Endodermal cell (in vitro differentiated cells): ENCODE results near the gene SH3GL1. TPM values are rescaled to one million over a fixed set of nuclear protein-coding genes. Genes with fewer than 3 reads are reported as not detected.
A peak's percentile ranks its signal among the peaks of the same experiment; 100 is the strongest.

Source experiments
- DNase-seq: peaks from one replicate; pipeline ENCODE4 v3.0.0-alpha.2; 2017
- H3K27ac ChIP-seq: 2 replicates; pipeline ENCODE4 v1.5.1; 2013; ENCODE audit warnings: mild to moderate bottlenecking, low read depth, low read length, moderate library complexity
- H3K27me3 ChIP-seq: 2 replicates; pipeline ENCODE4 v1.6.1; 2013; ENCODE audit warnings: mild to moderate bottlenecking, low read length, moderate library complexity; ENCODE audit not compliant: insufficient read depth, control insufficient read depth, poor library complexity, severe bottlenecking
- H3K36me3 ChIP-seq: 2 replicates; pipeline ENCODE4 v1.7.0; 2013; ENCODE audit warnings: mild to moderate bottlenecking, low read length, moderate library complexity; ENCODE audit not compliant: control insufficient read depth, insufficient read depth
- H3K4me1 ChIP-seq: one replicate; pipeline ENCODE4 v1.7.0; 2013; ENCODE audit warnings: low read length; ENCODE audit not compliant: control insufficient read depth, insufficient read depth
- H3K4me3 ChIP-seq: 2 replicates; pipeline ENCODE4 v1.5.1; 2013; ENCODE audit warnings: mild to moderate bottlenecking, low read length, moderate library complexity
- H3K9ac ChIP-seq: 2 replicates; pipeline ENCODE4 v1.6.1; 2013; ENCODE audit warnings: mild to moderate bottlenecking, low read length, moderate library complexity; ENCODE audit not compliant: poor library complexity, severe bottlenecking; ENCODE audit errors: extremely low read depth
- H3K9me3 ChIP-seq: 2 replicates; pipeline ENCODE4 v1.6.1; 2013; ENCODE audit warnings: mild to moderate bottlenecking, low read length, moderate library complexity; ENCODE audit not compliant: control insufficient read depth
- H3K27ac Mint-ChIP-seq: 2 replicates; pipeline ENCODE4 v1.8.0; 2020; ENCODE audit warnings: mixed read lengths
- H3K27me3 Mint-ChIP-seq: 2 replicates; pipeline ENCODE4 v1.8.0; 2021; ENCODE audit warnings: mild to moderate bottlenecking, mixed read lengths; ENCODE audit not compliant: insufficient read depth
- H3K36me3 Mint-ChIP-seq: 2 replicates; pipeline ENCODE4 v1.8.0; 2020; ENCODE audit warnings: low read depth, mixed read lengths
- H3K4me1 Mint-ChIP-seq: 2 replicates; pipeline ENCODE4 v1.8.0; 2020; ENCODE audit warnings: mixed read lengths
- H3K4me3 Mint-ChIP-seq: 2 replicates; pipeline ENCODE4 v1.8.0; 2020; ENCODE audit warnings: mild to moderate bottlenecking, moderate library complexity, mixed read lengths
- H3K9me3 Mint-ChIP-seq: 2 replicates; pipeline ENCODE4 v1.8.0; 2020; ENCODE audit warnings: mild to moderate bottlenecking, mixed read lengths
- WGBS, 2 experiments: methylation state at CpG; one replicate each; pipeline versions ENCODE4 v1.1.5 to v1.1.7; 2013; ENCODE audit warnings: missing lambda C conversion rate in 2 of 2, mixed read lengths in 1 of 2; ENCODE audit not compliant: insufficient coverage in 1 of 2, insufficient read length in 1 of 2; 5-methylcytosine and 5-hydroxymethylcytosine counted together
- total RNA-seq, 2 donors: library from RNA; stranded (reverse); fragmentation: NEBNext Ultra II Directional in 1 of 2; extraction: Animal tissue kit (Norgen Biotek cat#: 25700) in 1 of 2; gene quantifications; 2 replicates in 1 of 2; 3 replicates in 1 of 2; pipeline ENCODE4 v1.2.1, GENCODE V29; 2021
- TF ChIP-seq, protein P1 (sequence below): fragments of 200-600 bp; sonication (generic); conservative IDR thresholded peaks from 2 replicates; pipeline ENCODE4 v1.5.0; 2021; ENCODE audit warnings: antibody characterized with exemption, mild to moderate bottlenecking

SH3GL1 gene
- total RNA-seq, 2 donors from 2014 or later, result 76.8 to 77.0 TPM

DNA sequence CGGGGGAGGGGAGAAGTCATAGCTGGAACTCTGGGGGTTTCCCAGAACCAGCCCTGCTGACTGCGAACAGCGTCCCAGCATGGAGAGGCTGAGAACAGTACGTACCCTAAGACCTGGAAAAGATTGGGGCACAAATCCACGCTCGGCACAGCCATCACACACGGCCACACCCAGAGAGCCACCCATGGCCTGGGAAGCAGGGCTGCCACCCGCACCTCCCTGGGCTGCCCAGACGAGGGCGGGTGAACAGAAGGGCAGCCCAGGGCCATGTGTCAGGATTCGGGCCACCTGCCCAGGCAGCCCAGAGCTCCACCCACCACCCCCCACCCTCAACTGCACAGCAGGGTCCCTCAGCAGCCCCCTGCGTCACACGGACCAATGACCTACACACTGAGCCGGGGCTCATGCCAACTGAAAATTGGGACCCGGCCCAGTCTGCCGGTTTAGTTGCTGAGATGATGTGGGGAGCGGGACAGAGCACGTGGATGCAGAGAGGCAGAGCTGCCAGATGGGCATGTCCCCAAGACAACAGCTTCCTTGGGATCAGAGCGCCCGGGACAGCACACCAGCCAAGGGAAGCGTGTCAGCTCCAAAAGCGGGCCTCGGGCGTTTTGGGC is 48.8 kb upstream of the SH3GL1 start:
- Histone ChIP-seq H3K27ac (no peak overlapping the region), H3K9ac (no peak overlapping the region), H3K9me3 (no peaks in the 10 kb centered on the region), H3K36me3 (peaks cover 25% of the 10 kb centered on the region), H3K4me1 (no peaks in the 10 kb centered on the region), H3K4me3 (no peak overlapping the region), H3K27me3 (no peaks in the 10 kb centered on the region)
- H3K4me1 Mint-ChIP-seq, result no peaks in the 10 kb centered on the region
- no peak overlapping the region for H3K27ac Mint-ChIP-seq
- H3K36me3 Mint-ChIP-seq, result peaks cover 31% of the 10 kb centered on the region
- no peaks in the 10 kb centered on the region for H3K27me3 Mint-ChIP-seq
- WGBS, 2 experiments, result 94 to 95% methylated on average over 17 to 24 of the region's 24 CpGs
- TF ChIP-seq, protein P1, sequence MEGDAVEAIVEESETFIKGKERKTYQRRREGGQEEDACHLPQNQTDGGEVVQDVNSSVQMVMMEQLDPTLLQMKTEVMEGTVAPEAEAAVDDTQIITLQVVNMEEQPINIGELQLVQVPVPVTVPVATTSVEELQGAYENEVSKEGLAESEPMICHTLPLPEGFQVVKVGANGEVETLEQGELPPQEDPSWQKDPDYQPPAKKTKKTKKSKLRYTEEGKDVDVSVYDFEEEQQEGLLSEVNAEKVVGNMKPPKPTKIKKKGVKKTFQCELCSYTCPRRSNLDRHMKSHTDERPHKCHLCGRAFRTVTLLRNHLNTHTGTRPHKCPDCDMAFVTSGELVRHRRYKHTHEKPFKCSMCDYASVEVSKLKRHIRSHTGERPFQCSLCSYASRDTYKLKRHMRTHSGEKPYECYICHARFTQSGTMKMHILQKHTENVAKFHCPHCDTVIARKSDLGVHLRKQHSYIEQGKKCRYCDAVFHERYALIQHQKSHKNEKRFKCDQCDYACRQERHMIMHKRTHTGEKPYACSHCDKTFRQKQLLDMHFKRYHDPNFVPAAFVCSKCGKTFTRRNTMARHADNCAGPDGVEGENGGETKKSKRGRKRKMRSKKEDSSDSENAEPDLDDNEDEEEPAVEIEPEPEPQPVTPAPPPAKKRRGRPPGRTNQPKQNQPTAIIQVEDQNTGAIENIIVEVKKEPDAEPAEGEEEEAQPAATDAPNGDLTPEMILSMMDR, result no peak
- DNase-seq, result no peak
- H3K4me3 Mint-ChIP-seq, result no peak overlapping the region
- no peaks in the 10 kb centered on the region for H3K9me3 Mint-ChIP-seq

DNA sequence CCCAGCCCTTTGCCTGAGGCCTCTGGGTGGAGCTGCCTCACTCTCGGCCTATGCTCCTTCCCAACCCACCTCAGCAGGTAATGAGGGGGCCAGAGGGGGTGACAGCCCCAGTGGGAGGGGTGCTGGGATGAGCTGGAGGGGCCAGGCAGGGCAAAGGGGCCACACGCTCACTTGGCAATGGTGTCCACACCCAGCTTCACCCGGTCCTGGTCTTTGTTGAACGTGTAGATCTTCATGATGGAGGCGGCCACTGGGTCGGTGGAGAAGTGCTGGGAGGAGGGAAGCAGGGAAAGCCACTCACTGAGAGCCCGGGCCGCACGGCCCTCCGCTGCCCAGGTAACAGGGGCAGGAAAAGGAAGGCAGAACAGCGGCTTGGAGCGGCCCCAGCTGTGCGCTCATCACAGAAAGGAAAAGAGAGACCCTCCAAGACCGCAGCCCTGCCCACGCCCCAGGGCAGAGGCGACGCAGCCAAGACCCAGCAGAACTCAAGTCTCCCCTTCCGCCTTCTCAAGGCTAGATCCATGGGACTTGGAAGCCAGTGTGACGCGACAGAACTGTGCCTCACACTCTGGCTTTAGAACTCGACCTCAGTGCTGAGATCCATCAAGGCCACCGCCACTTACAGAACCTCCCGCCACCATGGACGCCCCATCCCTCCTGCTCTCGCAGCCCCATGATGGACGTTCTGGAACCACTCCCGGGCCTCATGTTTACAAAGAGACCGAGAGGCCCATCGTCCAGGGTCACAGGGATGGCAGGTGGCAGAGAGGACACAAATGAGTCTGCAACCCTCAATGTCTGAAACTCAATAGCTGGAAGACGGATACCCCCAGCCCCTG is 48.0 kb upstream of the SH3GL1 start:
- no peak overlapping the region for H3K4me3 Mint-ChIP-seq
- H3K27ac Mint-ChIP-seq, result no peak overlapping the region
- H3K27me3 ChIP-seq, result no peaks in the 10 kb centered on the region
- peaks cover 31% of the 10 kb centered on the region for H3K36me3 Mint-ChIP-seq
- no peaks in the 10 kb centered on the region for H3K9me3 ChIP-seq
- DNase-seq, result no peak
- WGBS, 2 experiments, result 92 to 95% methylated on average over 25 to 30 of the region's 30 CpGs
- H3K4me3 ChIP-seq, result no peak overlapping the region
- H3K27ac ChIP-seq, result no peak overlapping the region
- no peak overlapping the region for H3K9ac ChIP-seq
- H3K36me3 ChIP-seq, result peaks cover 25% of the 10 kb centered on the region
- H3K4me1 ChIP-seq, result no peaks in the 10 kb centered on the region
- no peaks in the 10 kb centered on the region for H3K9me3 Mint-ChIP-seq
- TF ChIP-seq, protein P1, result no peak
- no peaks in the 10 kb centered on the region for H3K4me1 Mint-ChIP-seq
- H3K27me3 Mint-ChIP-seq, result no peaks in the 10 kb centered on the region

DNA sequence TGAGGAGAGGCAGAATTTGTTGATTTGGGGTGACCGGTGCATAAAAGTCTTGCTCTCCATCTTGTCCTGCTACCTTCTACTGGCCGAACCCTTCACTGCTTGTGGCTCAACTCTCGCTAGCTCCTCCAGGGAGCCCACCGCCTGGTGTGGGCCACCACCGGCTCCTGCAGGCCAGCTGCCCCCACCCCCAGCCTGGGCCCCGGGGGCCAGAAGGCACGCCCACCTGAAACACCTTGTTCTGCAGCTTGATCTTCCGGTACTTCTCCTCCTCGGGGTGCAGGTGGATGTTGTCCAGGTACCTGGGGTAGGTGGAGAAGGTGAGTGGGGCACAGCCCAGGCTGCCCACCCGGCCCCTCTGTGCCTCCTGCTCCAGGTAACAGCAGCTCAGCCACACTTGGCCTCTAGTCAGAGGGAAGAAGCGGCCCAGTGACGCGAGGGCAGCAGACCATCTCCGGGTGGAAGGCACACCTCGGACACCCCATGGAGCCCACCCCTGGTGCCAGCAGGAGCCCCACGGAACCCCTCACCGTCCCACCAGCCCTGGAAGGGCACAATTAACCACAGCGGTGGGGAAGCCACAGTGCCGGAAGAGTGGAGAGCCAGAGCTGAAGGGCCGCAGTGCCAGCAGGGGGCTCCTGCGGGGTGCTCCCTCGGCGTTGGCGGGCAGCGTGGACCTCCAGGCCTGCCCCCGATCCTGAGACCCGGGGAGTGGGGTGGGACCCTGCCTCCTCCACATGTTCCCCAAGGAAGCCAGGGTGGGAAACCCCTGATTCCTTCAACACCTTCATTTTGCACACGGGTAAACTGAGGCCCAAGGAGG is 47.2 kb upstream of the SH3GL1 start:
- Histone ChIP-seq H3K9ac (no peak overlapping the region), H3K9me3 (no peaks in the 10 kb centered on the region), H3K4me1 (no peaks in the 10 kb centered on the region), H3K36me3 (peaks cover 20% of the 10 kb centered on the region), H3K27ac (no peak overlapping the region), H3K4me3 (no peak overlapping the region), H3K27me3 (no peaks in the 10 kb centered on the region)
- DNase-seq, result peak; percentile 50
- TF ChIP-seq, protein P1, result no peak
- WGBS, 2 experiments, result 97% methylated on average over 17 to 28 of the region's 28 CpGs
- Mint-ChIP-seq H3K4me1 (no peaks in the 10 kb centered on the region), H3K27me3 (no peaks in the 10 kb centered on the region), H3K9me3 (no peaks in the 10 kb centered on the region), H3K36me3 (peaks cover 26% of the 10 kb centered on the region), H3K4me3 (no peak overlapping the region), H3K27ac (no peak overlapping the region)
